GM19238 (cell line): ENCODE data around the gene NKD2.

Source experiments
- DNase-seq: peaks from one replicate; pipeline ENCODE4 v3.0.0; 2011; ENCODE audit warnings: low spot score; ENCODE audit not compliant: insufficient read length

Gene NKD2

DNA sequence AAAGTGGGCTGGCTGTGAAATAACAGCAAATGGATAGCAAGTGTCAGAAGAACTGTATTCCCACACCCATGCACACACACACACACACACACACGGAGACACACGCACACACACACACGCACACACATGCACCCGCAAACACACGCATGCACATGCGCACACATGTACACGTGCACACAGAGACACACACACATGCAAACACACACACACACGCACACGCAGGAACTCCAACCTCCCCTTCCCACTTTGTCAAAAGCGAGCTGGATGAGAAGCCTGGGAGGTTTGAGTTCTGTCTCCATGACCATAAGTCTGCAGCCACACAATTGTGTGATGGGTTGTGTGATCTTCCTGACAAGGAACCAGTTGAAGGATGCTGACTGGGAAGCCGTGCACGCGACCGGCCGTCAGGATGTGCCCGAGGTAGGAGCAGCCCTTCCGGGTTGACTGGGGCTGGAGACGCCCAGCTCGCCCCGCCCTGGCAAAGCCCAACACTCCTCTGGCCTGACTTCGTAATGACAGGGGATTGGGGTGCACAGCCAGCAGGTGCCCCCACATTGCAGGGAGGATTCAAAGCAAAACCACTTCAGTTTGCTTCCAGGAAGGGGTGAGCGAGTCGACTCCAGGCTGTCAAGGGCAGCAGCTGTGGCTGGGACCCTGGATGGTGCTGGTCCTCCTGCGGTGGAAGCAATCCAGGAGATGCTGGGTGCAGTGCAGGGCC, 29.3 kb upstream of the NKD2 start:
- no peak for DNase-seq

GRCh38 chr5:980001-980588, 28.5 kb upstream of the NKD2 start:
- DNase-seq, result no peak

GRCh38 chr5:980966-981365, 27.6 kb upstream of the NKD2 start:
- DNase-seq, result no peak

DNA sequence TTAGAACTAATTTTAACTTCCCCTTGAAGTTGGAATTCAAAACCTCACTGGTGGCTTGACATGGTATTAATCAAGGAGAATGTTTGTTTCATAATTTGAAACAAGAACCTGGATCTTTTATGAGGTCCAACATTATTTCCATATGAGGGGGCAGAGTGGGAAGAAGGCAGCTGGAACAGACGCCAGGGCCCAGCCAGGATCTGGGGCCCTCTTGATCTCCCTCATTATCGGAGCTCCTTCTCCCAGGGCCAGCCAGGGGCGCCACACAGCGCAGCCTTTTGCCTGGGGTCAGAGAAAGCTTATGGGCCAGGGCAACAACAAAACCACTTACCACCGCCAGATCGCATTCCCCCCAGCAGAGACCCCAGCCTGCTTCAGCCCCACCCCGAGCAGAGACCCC, 27.1 kb upstream of the NKD2 start:
- no peak for DNase-seq

DNA sequence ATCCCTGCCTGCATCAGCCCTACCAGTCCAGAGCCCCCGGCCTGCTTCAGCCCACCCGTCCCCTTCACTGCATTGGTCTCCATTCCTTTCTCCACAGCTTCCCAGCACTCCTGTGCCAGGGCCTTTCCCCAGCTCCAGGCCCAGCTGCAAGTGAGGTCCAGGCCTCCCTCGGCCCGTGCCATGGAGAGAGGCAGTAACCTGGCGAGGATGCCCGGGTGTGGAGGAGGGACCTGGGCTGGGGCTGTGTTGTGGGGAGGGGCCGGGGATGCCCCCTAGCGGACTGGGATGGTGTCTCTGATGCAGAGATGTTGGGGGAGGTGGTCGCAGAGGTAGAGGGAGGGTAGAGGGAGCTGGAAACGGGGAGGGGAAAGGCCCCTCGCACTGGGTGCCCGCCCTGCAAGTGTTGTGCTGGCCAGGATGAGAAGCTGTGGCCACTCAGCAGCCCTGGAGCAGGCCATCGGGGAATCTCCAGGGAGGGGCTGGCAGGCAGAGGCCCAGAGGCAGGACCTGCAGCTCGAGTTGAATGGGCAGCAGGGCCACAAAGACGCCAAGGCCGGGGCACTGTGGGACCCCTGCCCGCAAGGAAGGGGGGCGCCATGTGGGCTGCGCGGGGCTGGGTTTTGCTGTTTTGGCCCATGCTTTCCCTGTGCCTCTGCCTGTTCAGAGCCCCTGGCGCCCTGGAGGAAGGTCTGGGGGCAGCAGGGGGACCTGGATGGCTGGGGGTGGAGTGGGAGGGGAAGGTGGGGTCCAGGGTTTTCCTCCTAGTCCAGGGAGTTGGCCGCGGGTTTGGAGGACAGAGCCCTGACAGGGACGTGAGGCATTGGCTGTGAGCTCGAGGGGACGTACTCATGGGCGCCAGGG, 26.0 kb upstream of the NKD2 start:
- DNase-seq, result no peak

DNA sequence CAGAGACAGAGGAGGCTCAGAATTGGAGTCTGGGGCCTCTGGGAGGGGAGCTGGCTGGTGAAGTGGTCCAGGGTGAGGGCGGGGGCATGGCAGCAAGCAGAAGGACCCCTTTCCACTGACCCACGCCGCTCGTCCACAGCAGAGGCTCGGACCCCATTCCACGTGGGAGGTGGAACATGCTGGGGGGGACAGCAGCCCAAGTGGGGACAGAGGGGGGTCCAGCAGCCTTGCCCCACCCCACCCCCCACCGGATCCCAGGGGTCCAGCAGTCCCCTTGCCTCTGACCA, 25.4 kb upstream of the NKD2 start:
- no peak for DNase-seq

GRCh38 chr5:983568-983967, 25.0 kb upstream of the NKD2 start:
- DNase-seq, result no peak

- DNase-seq, result no peak
Measured at GRCh38 chr5:984774-985173, 23.8 kb upstream of the NKD2 start.

DNA sequence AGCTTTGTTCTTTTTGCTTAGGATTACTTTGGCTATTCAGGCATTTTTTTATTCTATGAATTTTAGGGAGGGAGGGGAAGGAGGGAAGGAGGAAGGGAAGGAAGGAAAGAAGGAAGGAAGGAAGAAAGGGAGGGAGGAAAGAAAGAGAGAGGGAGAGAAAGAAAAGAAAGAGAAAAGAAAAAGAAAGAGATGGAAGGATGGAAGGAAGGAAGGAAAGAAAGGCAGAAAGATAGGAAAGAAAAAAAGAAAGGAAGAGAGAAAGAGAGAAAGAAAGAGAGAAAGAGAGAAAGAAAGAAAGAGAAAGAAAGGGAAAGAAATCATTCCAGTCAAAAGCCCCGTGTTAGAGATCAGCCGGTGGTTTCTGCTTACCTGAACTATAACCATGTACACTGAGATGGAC, 20.8 kb upstream of the NKD2 start:
- DNase-seq, result no peak

GRCh38 chr5:988322-988721, 20.3 kb upstream of the NKD2 start:
- DNase-seq, result no peak

DNA sequence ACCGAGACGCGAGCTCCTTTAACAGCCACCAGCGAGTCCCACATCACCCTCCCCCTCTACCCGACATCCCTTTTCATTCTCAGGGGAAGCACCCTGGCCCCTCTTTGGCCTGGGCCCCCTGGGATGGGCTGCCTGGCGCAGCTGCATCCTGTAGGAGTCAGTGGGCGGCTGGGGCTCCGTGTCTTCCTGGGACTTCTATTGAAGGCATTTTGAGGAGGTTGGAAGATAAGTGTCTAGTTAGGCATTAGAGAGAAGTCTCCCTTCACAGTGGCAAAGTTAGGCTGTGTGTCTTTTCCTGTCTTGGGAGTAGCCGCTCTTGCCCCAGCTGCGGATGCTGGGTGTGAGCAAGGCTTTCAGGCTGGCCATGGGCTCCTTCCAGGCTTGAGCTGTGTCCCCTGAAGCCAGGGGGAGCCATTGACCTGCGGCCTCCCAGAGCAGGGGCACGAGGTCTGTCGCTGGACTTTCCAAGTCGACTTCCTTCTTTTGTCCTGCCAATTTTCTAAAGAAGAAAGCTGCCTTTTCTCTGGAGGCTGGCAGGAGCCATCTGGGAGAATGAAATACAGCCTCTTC, 18.6 kb upstream of the NKD2 start:
- DNase-seq, result no peak

GRCh38 chr5:991472-992267, 16.9 kb upstream of the NKD2 start:
- no peak for DNase-seq

GRCh38 chr5:994272-994607, 14.4 kb upstream of the NKD2 start:
- no peak for DNase-seq

DNA sequence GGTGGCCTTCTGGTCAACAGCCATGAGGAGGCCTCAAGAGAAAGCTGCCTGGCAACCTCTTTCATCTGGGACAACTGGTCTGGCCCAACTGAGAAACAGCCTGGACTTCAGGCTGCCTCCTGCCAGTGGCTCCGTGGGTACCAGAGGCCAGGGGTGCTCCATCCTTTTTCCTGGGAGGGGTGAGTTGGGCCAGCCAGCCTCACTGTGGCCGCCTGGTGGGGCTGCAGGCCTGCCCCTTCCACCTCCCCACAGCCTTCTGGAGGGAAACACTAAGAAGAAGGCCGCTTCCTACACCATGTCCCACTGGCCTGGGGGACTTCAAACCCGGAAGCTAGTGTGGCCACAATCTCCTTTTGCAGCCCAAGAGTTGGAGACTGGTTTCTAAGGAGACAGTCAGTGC, 13.8 kb upstream of the NKD2 start:
- DNase-seq, result no peak

DNA sequence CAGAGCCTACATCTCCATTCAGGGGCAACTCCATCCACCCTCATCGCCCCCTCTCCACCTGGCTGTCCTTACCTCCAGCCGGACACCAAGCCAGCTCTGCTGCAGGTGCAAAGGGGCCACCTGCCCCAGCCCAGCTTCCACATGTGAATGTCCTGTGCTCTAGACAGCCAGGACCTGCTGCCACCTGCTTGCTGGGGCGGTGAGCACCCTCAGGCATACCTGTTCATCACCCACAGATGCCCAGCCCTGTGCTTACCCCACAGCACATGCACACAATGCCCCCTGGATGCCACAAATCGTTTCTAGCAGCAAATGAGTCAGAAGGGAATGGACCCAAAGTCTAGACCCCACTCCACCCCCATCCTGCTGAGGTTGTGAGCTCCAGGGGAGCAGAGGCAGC, 13.3 kb upstream of the NKD2 start:
- no peak for DNase-seq

GRCh38 chr5:997001-997474, 11.6 kb upstream of the NKD2 start:
- DNase-seq, result no peak

GRCh38 chr5:997711-998110, 10.9 kb upstream of the NKD2 start:
- DNase-seq, result no peak

- no peak for DNase-seq
Measured at GRCh38 chr5:998246-999031, 10.2 kb upstream of the NKD2 start.

- DNase-seq, result no peak
Measured at GRCh38 chr5:999032-999501, 9.5 kb upstream of the NKD2 start.

GRCh38 chr5:999724-1000123, 8.9 kb upstream of the NKD2 start:
- DNase-seq, result no peak

DNA sequence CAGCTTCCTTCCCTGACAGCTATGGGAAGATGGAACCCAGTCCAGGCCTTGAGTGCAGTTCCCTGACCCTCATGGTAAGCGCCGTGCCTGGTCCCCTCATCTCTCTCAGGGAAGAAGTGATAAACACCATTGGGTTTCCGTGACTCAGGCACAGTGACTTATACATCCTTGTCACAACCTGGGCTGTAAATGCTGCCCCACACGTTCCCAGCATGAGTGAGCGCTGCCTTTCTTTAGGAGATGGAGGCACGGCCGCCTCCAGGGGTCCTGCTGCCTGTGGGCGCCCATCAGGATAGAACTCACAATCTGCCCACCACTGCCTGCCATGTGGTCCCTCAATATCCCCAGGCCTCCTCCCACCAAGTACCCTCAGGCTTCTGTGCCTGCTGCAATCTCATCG, 8.3 kb upstream of the NKD2 start:
- DNase-seq, result no peak
